Measurements from ENCODE around the gene GZMB.

Gene GZMB

DNA sequence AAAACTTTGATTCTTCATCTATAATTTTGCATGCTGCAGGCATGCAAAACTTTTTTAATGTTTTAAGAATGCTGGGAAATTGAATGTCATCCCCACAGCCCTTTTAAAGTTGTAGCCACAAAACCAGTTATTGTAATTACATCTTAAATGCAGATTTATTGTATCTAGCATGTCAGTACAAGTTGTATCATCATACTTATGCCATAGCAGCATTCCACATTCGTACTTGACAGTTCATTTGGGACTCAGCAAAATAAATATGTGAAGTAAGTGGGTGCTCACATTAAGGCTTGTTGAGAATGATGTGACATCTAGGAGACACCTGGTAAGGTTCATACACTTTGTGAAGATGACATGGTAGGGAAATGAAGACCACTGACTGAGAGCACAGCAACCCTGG, 44.0 kb upstream of the GZMB start:
- no peak overlapping the region for H3K4me3 ChIP-seq (replicated peaks; ENCODE audit: low read depth, low read length)
- no peak for DNase-seq (ENCODE audit: extremely low read depth, insufficient read length)
- H3K27me3 ChIP-seq (replicated peaks; ENCODE audit: control insufficient read depth, insufficient read depth, low read length), result no peaks in the 10 kb centered on the region
- TF ChIP-seq, protein P1, sequence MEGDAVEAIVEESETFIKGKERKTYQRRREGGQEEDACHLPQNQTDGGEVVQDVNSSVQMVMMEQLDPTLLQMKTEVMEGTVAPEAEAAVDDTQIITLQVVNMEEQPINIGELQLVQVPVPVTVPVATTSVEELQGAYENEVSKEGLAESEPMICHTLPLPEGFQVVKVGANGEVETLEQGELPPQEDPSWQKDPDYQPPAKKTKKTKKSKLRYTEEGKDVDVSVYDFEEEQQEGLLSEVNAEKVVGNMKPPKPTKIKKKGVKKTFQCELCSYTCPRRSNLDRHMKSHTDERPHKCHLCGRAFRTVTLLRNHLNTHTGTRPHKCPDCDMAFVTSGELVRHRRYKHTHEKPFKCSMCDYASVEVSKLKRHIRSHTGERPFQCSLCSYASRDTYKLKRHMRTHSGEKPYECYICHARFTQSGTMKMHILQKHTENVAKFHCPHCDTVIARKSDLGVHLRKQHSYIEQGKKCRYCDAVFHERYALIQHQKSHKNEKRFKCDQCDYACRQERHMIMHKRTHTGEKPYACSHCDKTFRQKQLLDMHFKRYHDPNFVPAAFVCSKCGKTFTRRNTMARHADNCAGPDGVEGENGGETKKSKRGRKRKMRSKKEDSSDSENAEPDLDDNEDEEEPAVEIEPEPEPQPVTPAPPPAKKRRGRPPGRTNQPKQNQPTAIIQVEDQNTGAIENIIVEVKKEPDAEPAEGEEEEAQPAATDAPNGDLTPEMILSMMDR (IDR thresholded peaks at IDR 0.05; ENCODE audit: insufficient read depth, low read length, poor library complexity, severe bottlenecking), result no peak
- H3K36me3 ChIP-seq (ENCODE audit: control insufficient read depth, insufficient read depth, low read length), result no peaks in the 10 kb centered on the region

DNA sequence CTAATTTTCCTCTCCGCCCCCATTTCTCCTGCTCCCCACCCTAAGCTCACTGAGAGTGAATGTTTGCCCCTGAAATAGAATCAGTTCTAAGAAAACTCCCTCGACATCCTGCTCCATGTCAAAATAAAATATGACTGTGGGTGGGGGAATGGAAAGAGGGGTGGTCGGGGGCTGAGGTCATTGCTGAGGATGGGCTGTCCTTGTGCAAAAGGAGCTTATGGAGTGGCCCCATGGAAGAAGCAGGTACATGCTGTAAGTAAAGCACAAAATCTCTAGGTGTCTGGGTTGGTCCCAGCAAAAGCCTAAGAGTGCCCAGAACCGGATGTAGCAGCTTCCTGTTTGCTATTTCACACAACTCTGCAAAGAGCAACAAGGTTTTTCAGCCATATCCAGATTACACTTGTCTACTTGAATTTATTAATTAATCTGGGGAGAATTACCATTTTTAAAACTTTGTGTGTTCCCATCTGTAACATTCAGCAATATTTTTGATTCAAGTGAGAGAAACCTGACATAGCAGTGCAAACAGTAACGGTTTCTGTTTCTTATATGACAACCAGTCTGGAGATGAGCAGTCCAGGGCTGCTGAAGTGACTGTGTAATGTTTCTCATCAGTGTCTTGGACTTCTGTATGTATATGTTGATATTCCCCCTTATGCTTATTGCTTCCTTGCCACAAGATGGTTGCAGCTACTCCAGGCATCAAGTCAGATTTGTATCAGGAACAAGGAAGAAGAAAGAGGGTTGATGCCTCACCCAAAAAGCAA, 40.4 kb upstream of the GZMB start:
- peak; percentile 47 for DNase-seq (ENCODE audit: extremely low read depth, insufficient read length)
- Histone ChIP-seq H3K27me3 (replicated peaks; ENCODE audit: control insufficient read depth, insufficient read depth, low read length) (no peaks in the 10 kb centered on the region), H3K4me3 (replicated peaks; ENCODE audit: low read depth, low read length) (peak overlapping the region; percentile 7), H3K36me3 (ENCODE audit: control insufficient read depth, insufficient read depth, low read length) (no peaks in the 10 kb centered on the region)
- TF ChIP-seq, protein P1 (IDR thresholded peaks at IDR 0.05; ENCODE audit: insufficient read depth, low read length, poor library complexity, severe bottlenecking), result no peak

DNA sequence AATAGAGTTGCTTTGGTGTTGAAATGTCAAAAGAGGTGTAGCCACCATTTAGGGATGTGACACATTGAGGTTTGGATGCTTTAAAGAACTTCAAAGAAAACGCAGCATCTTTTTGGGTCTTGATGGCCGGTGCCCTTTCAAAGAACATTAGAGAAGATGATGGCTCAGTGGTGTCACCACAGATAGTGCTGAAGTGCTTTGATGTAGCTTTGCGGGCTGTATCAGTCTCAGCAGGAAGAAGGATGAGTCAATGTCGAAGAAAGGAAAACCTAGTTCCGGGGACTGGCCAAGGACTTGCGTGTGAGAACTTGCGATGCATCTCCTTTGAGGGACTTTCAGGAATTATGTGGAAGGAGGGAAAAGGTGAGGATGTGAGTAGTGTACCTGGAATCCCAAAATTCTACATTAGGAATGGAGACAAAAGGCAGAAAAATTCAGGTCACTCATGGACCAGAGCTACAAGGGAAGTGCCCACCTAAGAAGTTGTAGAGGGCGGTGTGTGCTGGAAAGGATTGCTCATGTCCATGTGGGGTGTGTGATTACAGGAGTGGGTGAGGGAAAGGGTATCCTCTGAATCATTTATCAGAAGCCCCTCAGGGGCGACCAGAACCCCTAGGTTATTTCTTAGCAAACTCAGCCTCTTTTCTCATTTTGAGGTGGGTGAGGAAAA, 39.7 kb upstream of the GZMB start:
- no peaks in the 10 kb centered on the region for H3K36me3 ChIP-seq (ENCODE audit: control insufficient read depth, insufficient read depth, low read length)
- TF ChIP-seq, protein P1 (IDR thresholded peaks at IDR 0.05; ENCODE audit: insufficient read depth, low read length, poor library complexity, severe bottlenecking), result no peak
- H3K27me3 ChIP-seq (replicated peaks; ENCODE audit: control insufficient read depth, insufficient read depth, low read length), result no peaks in the 10 kb centered on the region
- peak; percentile 57 for DNase-seq (ENCODE audit: extremely low read depth, insufficient read length)
- peak overlapping the region; percentile 7 for H3K4me3 ChIP-seq (replicated peaks; ENCODE audit: low read depth, low read length)

DNA sequence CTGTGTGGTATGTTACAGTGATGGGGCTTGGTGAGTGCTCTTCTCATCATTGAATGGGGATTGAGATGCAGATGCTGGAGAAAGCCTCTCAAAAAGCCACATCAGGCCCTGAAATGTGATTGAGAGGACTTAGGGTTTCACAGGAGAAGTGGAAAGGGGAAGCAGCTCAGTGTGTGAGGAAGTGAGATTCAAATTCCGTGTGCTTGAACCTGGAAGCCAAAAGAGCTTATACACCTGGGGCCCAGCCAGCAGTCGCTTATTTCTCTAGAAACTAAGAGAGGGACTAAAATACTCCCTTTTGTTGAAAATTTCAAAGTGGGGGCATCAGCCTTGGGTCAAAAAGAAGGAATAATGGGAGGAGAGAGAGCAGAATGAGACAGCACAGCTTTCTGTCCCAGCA, 39.1 kb upstream of the GZMB start:
- TF ChIP-seq, protein P1 (IDR thresholded peaks at IDR 0.05; ENCODE audit: insufficient read depth, low read length, poor library complexity, severe bottlenecking), result no peak
- H3K27me3 ChIP-seq (replicated peaks; ENCODE audit: control insufficient read depth, insufficient read depth, low read length), result no peaks in the 10 kb centered on the region
- no peaks in the 10 kb centered on the region for H3K36me3 ChIP-seq (ENCODE audit: control insufficient read depth, insufficient read depth, low read length)
- peak; percentile 56 for DNase-seq (ENCODE audit: extremely low read depth, insufficient read length)
- H3K4me3 ChIP-seq (replicated peaks; ENCODE audit: low read depth, low read length), result peak overlapping the region; percentile 7

DNA sequence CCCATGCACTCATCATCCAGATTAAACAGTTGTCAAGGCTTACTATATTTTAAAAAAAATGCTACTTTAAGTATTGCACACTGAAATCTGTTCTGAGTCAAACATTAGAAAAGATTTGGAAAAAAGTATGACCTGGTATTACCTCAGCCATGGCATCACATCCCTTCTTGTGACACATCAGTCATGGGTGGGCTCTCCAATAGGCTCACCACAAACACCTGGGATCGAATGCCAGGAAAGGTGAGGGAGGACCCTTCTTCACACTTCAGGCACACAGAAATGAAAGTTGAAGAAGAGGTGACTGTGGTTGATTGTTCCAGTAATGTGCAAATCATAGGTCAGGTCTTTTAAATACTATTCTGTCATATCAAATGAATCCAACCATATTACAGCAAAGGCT, 36.6 kb upstream of the GZMB start:
- TF ChIP-seq, protein P1 (IDR thresholded peaks at IDR 0.05; ENCODE audit: insufficient read depth, low read length, poor library complexity, severe bottlenecking), result no peak
- Histone ChIP-seq H3K36me3 (ENCODE audit: control insufficient read depth, insufficient read depth, low read length) (no peaks in the 10 kb centered on the region), H3K27me3 (replicated peaks; ENCODE audit: control insufficient read depth, insufficient read depth, low read length) (no peaks in the 10 kb centered on the region), H3K4me3 (replicated peaks; ENCODE audit: low read depth, low read length) (no peak overlapping the region)
- no peak for DNase-seq (ENCODE audit: extremely low read depth, insufficient read length)

Data from GM06990 (cell line).